GM10248 (cell line): ENCODE measurements around the gene PRM3.

Source experiments
- CTCF ChIA-PET: fragments of 300-600 bp; sonication (Branson Sonifier 250); formaldehyde crosslinking; extraction: SDS; loops from one replicate; lab custom pipeline; 2021; ENCODE audit warnings: antibody characterized with exemption; lab: Yijun Ruan, JAX
- POLR2A ChIA-PET: fragments of 350-650 bp; sonication (Branson Sonifier 250); formaldehyde crosslinking; extraction: SDS; loops from one replicate; lab custom pipeline; 2020; ENCODE audit warnings: antibody characterized with exemption; lab: Yijun Ruan, JAX
- DNase-seq: peaks from one replicate; pipeline ENCODE4 v3.0.0; 2012; ENCODE audit errors: extremely low spot score
- TF ChIP-seq, protein P1 (sequence below): IDR thresholded peaks from 2 replicates; pipeline ENCODE4 v1.5.1; 2012; ENCODE audit warnings: mild to moderate bottlenecking, low read depth; ENCODE audit errors: extremely low read depth, missing control alignments, control extremely low read depth

PRM3 gene

DNA sequence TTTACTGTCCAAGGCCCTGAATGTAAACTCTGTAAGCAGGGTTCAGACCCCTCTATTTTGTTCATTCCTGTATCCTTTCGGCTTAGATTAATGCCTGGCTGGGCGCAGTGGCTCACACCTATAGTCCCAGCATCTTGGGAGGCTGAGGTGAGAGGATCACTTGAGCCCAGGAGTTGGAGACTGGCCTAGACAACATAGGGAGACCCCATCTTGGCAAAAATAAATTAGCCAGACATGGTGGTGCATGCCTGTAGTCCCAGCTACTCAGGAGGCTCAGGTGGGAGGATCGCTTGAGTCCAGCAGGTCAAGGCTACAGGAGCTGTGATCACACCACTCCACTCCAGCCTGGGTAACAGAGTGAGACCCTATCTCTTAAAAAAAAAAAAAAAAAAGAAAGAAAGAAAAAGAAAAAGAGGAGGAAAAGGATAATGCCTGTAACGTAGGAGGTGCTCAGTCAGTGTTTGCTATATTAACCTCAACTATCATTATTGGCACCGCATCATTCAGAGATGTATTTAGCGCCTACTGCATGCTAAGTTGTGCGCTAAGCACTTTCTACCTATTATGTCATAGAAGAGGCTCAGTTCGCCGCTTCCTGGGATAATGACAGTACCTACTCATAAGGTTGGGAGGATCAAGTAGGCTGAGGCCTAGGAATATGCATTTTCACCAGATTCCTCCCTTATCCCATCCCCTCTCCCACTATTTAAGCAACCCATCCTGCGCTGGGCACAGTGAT, 22.5 kb downstream of the PRM3 start:
- DNase-seq = no peak
- TF ChIP-seq, protein P1, sequence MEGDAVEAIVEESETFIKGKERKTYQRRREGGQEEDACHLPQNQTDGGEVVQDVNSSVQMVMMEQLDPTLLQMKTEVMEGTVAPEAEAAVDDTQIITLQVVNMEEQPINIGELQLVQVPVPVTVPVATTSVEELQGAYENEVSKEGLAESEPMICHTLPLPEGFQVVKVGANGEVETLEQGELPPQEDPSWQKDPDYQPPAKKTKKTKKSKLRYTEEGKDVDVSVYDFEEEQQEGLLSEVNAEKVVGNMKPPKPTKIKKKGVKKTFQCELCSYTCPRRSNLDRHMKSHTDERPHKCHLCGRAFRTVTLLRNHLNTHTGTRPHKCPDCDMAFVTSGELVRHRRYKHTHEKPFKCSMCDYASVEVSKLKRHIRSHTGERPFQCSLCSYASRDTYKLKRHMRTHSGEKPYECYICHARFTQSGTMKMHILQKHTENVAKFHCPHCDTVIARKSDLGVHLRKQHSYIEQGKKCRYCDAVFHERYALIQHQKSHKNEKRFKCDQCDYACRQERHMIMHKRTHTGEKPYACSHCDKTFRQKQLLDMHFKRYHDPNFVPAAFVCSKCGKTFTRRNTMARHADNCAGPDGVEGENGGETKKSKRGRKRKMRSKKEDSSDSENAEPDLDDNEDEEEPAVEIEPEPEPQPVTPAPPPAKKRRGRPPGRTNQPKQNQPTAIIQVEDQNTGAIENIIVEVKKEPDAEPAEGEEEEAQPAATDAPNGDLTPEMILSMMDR = no peak
- POLR2A ChIA-PET = interaction anchor here (0.9 to 2.3 kb wide), 2 partner anchors 86 to 286 kb away, joined by 4 to 28 read pairs; no protein-coding TSS in a partner anchor
- CTCF ChIA-PET = interaction anchor here (0.6 to 2.1 kb wide), 5 partner anchors 15 to 287 kb away, joined by 3 to 9 read pairs (median 4); no protein-coding TSS in a partner anchor

DNA sequence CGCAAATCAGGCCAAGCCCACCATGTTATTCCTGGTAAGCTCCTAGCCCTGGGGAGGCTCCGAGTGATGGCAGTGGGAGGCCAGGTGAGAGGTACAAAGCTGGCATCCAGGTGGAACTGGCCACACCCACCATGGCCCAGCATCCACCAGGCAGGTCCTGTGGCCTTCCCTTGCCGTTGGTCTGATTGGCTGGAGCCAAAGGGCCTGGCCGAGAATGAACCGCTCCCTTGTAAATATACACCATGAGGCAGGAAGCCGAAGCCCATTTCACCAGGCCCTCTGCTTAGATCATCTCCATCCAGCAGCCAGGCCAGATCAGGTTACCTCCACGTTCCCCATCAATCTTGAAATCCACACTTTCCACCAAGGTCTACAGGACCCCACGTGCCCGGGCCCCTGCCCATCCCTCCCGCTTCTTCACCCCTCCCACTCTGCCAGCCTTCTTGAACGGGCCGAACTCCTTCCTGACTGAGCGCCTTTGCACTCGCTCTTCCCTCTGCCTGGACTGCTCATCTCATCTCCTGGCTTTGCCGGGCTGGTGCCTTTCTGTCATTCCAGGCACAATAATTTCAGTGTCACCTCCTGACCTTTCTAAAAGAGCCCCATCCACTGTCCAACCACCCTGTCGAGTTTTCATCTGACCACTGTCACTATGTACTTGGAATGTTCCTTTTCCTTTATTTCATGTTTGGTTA, 23.2 kb downstream of the PRM3 start:
- DNase-seq = no peak
- TF ChIP-seq, protein P1 = no peak
- POLR2A ChIA-PET = interaction anchor here (0.6 kb wide), 1 partner anchor 54 kb away, joined by 3 read pairs; no protein-coding TSS in a partner anchor
- CTCF ChIA-PET = interaction anchor here (1.0 kb wide), 1 partner anchor 279 kb away, joined by 3 read pairs; no protein-coding TSS in a partner anchor

DNA sequence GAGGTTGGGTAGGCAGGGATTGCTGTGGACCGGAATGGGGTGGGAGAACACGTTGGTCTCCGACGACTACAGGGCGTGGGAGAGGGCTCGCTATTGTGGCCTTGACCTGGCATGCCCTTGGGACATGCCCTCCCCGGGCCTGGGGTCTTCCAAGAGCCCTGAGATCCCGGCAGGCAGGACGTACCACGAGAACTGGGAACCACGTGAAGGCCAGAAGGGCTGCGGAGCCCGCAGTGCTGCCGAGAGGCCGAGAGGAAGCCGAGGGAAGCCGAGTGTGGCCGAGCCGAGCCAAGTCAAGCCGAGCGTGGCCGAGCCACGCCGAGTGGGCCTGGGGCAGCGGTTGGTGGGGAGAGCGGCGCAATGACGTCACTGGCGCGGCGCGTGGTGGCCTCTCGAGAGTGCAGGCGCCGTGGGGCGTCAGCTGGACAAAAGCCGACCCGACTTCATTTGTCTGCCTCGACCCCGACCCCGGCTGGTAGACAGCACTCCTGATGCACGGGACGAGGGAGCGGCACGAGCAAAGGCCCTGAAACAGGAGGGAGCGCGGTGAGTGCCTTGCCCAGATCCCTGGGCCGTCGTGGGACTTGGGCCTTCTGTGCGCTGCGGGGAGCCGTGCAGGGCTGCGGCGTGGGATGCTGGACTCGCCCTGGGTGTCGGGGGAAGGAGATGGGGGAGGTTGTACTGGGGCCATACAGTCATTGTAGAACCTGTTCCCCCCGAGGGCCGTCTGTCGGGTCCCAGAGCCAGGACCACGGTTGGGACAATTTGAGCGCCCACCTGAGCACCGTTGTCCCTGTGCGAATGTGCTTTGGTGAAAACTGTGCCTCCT, 24.0 kb downstream of the PRM3 start:
- DNase-seq = no peak
- ChIA-PET CTCF (interaction anchor here (1.0 kb wide), 1 partner anchor 278 kb away, joined by 3 read pairs; no protein-coding TSS in a partner anchor), POLR2A (interaction anchor here (0.6 kb wide), 1 partner anchor 53 kb away, joined by 3 read pairs; no protein-coding TSS in a partner anchor)
- TF ChIP-seq, protein P1 = no peak

DNA sequence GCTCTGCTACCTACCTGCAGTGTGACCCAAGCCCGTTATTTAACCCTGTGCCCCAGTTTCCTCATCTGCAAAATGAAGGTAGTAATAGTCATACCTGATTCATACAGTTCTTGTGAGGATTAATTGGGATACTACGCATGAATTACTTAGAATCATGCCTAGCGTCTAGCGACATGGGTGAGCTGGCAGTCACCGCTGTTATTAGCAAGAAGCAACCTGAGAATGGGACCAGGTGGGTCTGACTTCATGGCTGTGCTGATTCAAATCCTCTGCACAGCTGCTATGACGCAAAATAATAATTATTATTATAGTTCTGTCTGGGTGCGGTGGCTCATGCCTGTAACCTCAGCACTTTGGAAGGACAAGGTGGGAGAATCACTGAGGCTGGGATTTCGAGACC, 25.3 kb downstream of the PRM3 start:
- ChIA-PET POLR2A (interaction anchor here (0.6 to 1.2 kb wide), 6 partner anchors 10 to 291 kb away, joined by 3 to 7 read pairs (median 3); no protein-coding TSS in a partner anchor), CTCF (interaction anchor here (1.5 to 3.0 kb wide), 2 partner anchors 10 to 285 kb away, joined by 5 to 14 read pairs; no protein-coding TSS in a partner anchor)
- DNase-seq = no peak
- TF ChIP-seq, protein P1 = no peak

DNA sequence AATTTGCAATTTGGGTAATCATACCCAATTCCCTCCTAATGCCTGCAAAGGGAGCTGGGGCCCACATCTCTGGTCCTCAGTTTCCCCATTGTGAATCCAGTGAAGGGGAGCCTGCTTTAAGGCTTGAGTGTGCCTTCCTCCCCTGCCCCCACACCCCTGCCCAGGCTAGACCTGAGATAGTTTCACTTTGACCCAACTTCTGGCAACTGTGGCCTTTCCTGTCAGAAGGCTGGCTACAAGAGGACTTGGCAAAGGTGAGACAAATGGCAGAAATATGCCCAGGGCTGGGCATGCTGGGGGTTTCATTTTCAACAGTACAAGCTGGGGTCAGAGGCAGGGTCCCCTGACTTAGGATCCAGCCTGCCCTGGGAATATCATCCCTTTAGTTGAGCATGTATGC, 27.4 kb downstream of the PRM3 start:
- TF ChIP-seq, protein P1 = no peak
- DNase-seq = no peak
- CTCF ChIA-PET = interaction anchor here (0.8 to 3.0 kb wide), 4 partner anchors 8 to 282 kb away, joined by 3 to 14 read pairs (median 6); partner anchors contain the start of gene SOCS1
- POLR2A ChIA-PET = interaction anchor here (0.9 to 1.9 kb wide), 2 partner anchors 10 to 170 kb away, joined by 3 to 7 read pairs; partner anchors contain the start of gene SOCS1
